IMR-90 (cell line): ENCODE results near the gene NCKAP5L. TPM values are rescaled to one million over a fixed set of nuclear protein-coding genes. Genes with fewer than 3 reads are reported as not detected.

ENCODE experiments used
- ATAC-seq: fragments of 200-7000 bp; cut with Tn5 transposase; 2 replicates; pipeline ENCODE4 v1.9.1; 2020; ENCODE audit warnings: low read depth, mild to moderate bottlenecking, moderate library complexity
- BruUV-seq: library from RNA; stranded (reverse); fragments of 400-500 nt; replicated peaks from 2 replicates; lab custom pipeline; 2021; lab: Mats Ljungman, UMichigan
- CTCF ChIA-PET: fragments of 300-600 bp; formaldehyde crosslinking; extraction: SDS; loops from one replicate; lab custom pipeline; 2021; ENCODE audit warnings: antibody characterized with exemption; lab: Yijun Ruan, JAX
- POLR2A ChIA-PET: fragments of 300-600 bp; sonication (Branson Sonifier 250); formaldehyde crosslinking; loops from one replicate; lab custom pipeline; 2022; ENCODE audit warnings: antibody characterized with exemption; ENCODE audit not compliant: unreplicated experiment; lab: Charles Lee
- DNase-seq: peaks from one replicate; pipeline ENCODE4 v3.0.0; 2013
- H2AFZ ChIP-seq: replicated peaks from 2 replicates; pipeline ENCODE3; 2013; ENCODE audit warnings: low read length, mild to moderate bottlenecking; ENCODE audit not compliant: poor library complexity
- H2AK5ac ChIP-seq: 2 replicates; pipeline ENCODE4 v1.6.1; 2013; ENCODE audit warnings: low read depth, low read length, inconsistent platforms
- H2AK9ac ChIP-seq: replicated peaks from 2 replicates; pipeline ENCODE3; 2013; ENCODE audit warnings: mild to moderate bottlenecking, low read depth, low read length, moderate library complexity; ENCODE audit not compliant: poor library complexity
- H2BK120ac ChIP-seq: 2 replicates; pipeline ENCODE4 v1.6.1; 2013; ENCODE audit warnings: low read depth, low read length, inconsistent platforms
- H2BK15ac ChIP-seq: 3 replicates; pipeline ENCODE4 v1.6.1; 2013; ENCODE audit warnings: low read depth, low read length, inconsistent platforms
- H2BK20ac ChIP-seq: 2 replicates; pipeline ENCODE4 v1.6.1; 2013; ENCODE audit warnings: low read depth, mild to moderate bottlenecking, inconsistent platforms, low read length, moderate library complexity
- H2BK5ac ChIP-seq: 2 replicates; pipeline ENCODE4 v1.6.1; 2013; ENCODE audit warnings: mild to moderate bottlenecking, low read depth, low read length, inconsistent platforms; ENCODE audit not compliant: poor library complexity, severe bottlenecking
- H3K14ac ChIP-seq: replicated peaks from 2 replicates; pipeline ENCODE4 v1.6.1; 2013; ENCODE audit warnings: low read depth, low read length, inconsistent platforms
- H3K18ac ChIP-seq: 2 replicates; pipeline ENCODE4 v1.6.1; 2013; ENCODE audit warnings: low read depth, low read length, control low read depth
- H3K23ac ChIP-seq: 2 replicates; pipeline ENCODE4 v1.6.1; 2013; ENCODE audit warnings: low read depth, low read length, inconsistent platforms
- H3K27ac ChIP-seq: 2 replicates; pipeline ENCODE4 v1.5.1; 2013; ENCODE audit warnings: mild to moderate bottlenecking, control low read depth, low read length; ENCODE audit not compliant: insufficient read depth
- H3K27me3 ChIP-seq: 2 replicates; pipeline ENCODE4 v1.6.1; 2013; ENCODE audit warnings: low read length; ENCODE audit not compliant: control insufficient read depth, insufficient read depth
- H3K36me3 ChIP-seq: 2 replicates; pipeline ENCODE4 v1.6.1; 2013; ENCODE audit warnings: low read length, mixed read lengths; ENCODE audit not compliant: control insufficient read depth, insufficient read depth
- H3K4ac ChIP-seq: 2 replicates; pipeline ENCODE4 v1.6.1; 2013; ENCODE audit warnings: low read depth, low read length, inconsistent platforms
- H3K4me1 ChIP-seq: 2 replicates; pipeline ENCODE4 v1.6.1; 2013; ENCODE audit warnings: low read length, mixed read lengths; ENCODE audit not compliant: control insufficient read depth, insufficient read depth
- H3K4me2 ChIP-seq: 2 replicates; pipeline ENCODE4 v1.6.1; 2013; ENCODE audit warnings: low read depth, mild to moderate bottlenecking, control low read depth, low read length, moderate library complexity
- H3K4me3 ChIP-seq: 2 replicates; pipeline ENCODE4 v1.5.1; 2013; ENCODE audit warnings: low read depth, mild to moderate bottlenecking, control low read depth, low read length, moderate library complexity; ENCODE audit not compliant: insufficient read depth
- H3K56ac ChIP-seq: 2 replicates; pipeline ENCODE4 v1.6.1; 2013; ENCODE audit warnings: low read length, inconsistent platforms; ENCODE audit not compliant: insufficient read depth; ENCODE audit errors: extremely low read depth
- H3K79me1 ChIP-seq, 2 experiments: 2 replicates each; pipeline ENCODE4 v1.6.1; 2013; ENCODE audit warnings: low read length in 2 of 2, inconsistent platforms in 1 of 2, low read depth in 1 of 2
- H3K9ac ChIP-seq: 2 replicates; pipeline ENCODE4 v1.6.1; 2013; ENCODE audit warnings: low read depth, low read length, control low read depth
- H3K9me1 ChIP-seq: 2 replicates; pipeline ENCODE4 v1.6.1; 2013; ENCODE audit warnings: low read length, inconsistent platforms; ENCODE audit not compliant: insufficient read depth
- H3K9me3 ChIP-seq: 2 replicates; pipeline ENCODE4 v1.6.1; 2013; ENCODE audit warnings: low read length; ENCODE audit not compliant: control insufficient read depth, insufficient read depth
- H4K20me1 ChIP-seq: 2 replicates; pipeline ENCODE4 v1.6.1; 2013; ENCODE audit warnings: low read length, inconsistent platforms; ENCODE audit not compliant: insufficient read depth
- H4K5ac ChIP-seq: 2 replicates; pipeline ENCODE4 v1.6.1; 2013; ENCODE audit warnings: mild to moderate bottlenecking, low read depth, low read length, control low read depth
- H4K8ac ChIP-seq, 2 experiments: 2 replicates each; pipeline ENCODE4 v1.6.1; 2013; ENCODE audit warnings: low read depth in 2 of 2, low read length in 2 of 2, control low read depth in 1 of 2, inconsistent platforms in 1 of 2
- H4K91ac ChIP-seq: 2 replicates; pipeline ENCODE4 v1.6.1; 2013; ENCODE audit warnings: low read depth, low read length, inconsistent platforms; ENCODE audit not compliant: insufficient read depth
- FOS ChIP-seq: fragments of 150-350 bp; IDR thresholded peaks from 2 replicates; pipeline ENCODE4 v1.6.1; 2016; ENCODE audit warnings: low read depth, low read length
- MAZ ChIP-seq: IDR thresholded peaks from 2 replicates; pipeline ENCODE4 v1.6.1; 2012; ENCODE audit warnings: low read depth, mild to moderate bottlenecking, low read length, improper control_type of control experiment, moderate library complexity, borderline replicate concordance
- USF2 ChIP-seq: fragments of 150-350 bp; IDR thresholded peaks from 2 replicates; pipeline ENCODE4 v1.6.1; 2017; ENCODE audit warnings: mild to moderate bottlenecking, antibody characterized with exemption, low read length, low read depth
- WGBS, 2 experiments: methylation state at CpG; one replicate each; pipeline versions ENCODE4 v1.1.5 to v1.1.7; 2013; ENCODE audit warnings: missing lambda C conversion rate in 2 of 2; ENCODE audit not compliant: insufficient read length in 1 of 2; ENCODE audit errors: extremely low coverage in 2 of 2; 5-methylcytosine and 5-hydroxymethylcytosine counted together
- dilution Hi-C: fragments of 300-500 bp; cut with HindIII; formaldehyde crosslinking; loops from one replicate; pipeline ENCODE4 v1.14.3; 2018; ENCODE audit warnings: low sequenced_read_pairs; ENCODE audit not compliant: unreplicated experiment
- in situ Hi-C: fragments of 300-500 bp; cut with MboI; formaldehyde crosslinking; loops from 3 replicates; pipeline ENCODE4 v1.14.3; 2019; ENCODE audit warnings: low sequenced_read_pairs, inconsistent platforms, mixed read lengths
- intact Hi-C: fragments of 100-400 bp; cut with micrococcal nuclease; formaldehyde crosslinking; loops from 2 replicates; pipeline ENCODE4 v1.10.0; 2022
- polyA plus RNA-seq, 3 experiments: library from polyadenylated mRNA; depleted of rRNA; stranded (reverse); fragments of >200 nt; gene quantifications; 2 replicates each; pipeline ENCODE4 v1.2.3, GENCODE V29; 2012; ENCODE audit warnings: low replicate concordance in 1 of 3
- total RNA-seq: library from RNA; depleted of rRNA; stranded (reverse); fragments of >200 nt; gene quantifications from 2 replicates; pipeline ENCODE4 v1.2.3, GENCODE V29; 2012

Gene NCKAP5L
- total and polyA plus RNA-seq, 2 of the 4 experiments (the other 2 are of a cell fraction): 6.1 to 14.4 TPM

- Histone ChIP-seq H4K91ac (peak overlapping the region; percentile 90), H3K23ac (peak overlapping the region; percentile 97), H3K4me2 (peak overlapping the region; percentile 93), H3K14ac (peak overlapping the region; percentile 92), H3K4me1 (peaks cover 28% of the 10 kb centered on the region), H2BK15ac (peak overlapping the region; percentile 79; the same call in 1 of the 3 replicates), H3K4ac (peak overlapping the region; percentile 90), H4K8ac (peak overlapping the region; percentile 62 to 86), H4K20me1 (peaks cover 52% of the 10 kb centered on the region), H4K5ac (peak overlapping the region; percentile 25), H2BK20ac (no peak overlapping the region), H2AK9ac (peak overlapping the region; percentile 90), H2AK5ac (peak overlapping the region; percentile 96), H3K9me3 (no peaks in the 10 kb centered on the region), H2BK120ac (peak overlapping the region; percentile 84), H3K27me3 (no peaks in the 10 kb centered on the region), H3K4me3 (peak overlapping the region; percentile 72), H3K18ac (peak overlapping the region; percentile 40; the same call in 1 of the 2 replicates), H3K56ac (peak overlapping the region; percentile 86), H3K27ac (peak overlapping the region; percentile 92), H3K79me1 (peaks cover 8 to 65% of the 10 kb centered on the region in 2 experiments; a peak in 3 of 4 replicates), H2AFZ (peak overlapping the region; percentile 91), H2BK5ac (peak overlapping the region; percentile 76), H3K9me1 (peaks cover 26% of the 10 kb centered on the region), H3K9ac (peak overlapping the region; percentile 91), H3K36me3 (no peaks in the 10 kb centered on the region; the same call in 1 of the 2 replicates)
- intact Hi-C loops (no loop called here), in situ Hi-C loops (no loop called here), dilution Hi-C loops (no loop called here)
- no TSS peak for BruUV-seq
- ChIA-PET CTCF (no interaction called here), POLR2A (interaction anchor here (1.0 kb wide), 1 partner anchor 43 kb away, joined by 3 read pairs; no protein-coding TSS in a partner anchor)
- DNase-seq (peak; percentile 46), ATAC-seq (peak; percentile 44)
- TF ChIP-seq USF2: 0 out of 2 replicates have a peak, but pooled peaks have one; percentile 2
- no peak for TF ChIP-seq FOS
- TF ChIP-seq MAZ: peak; percentile 52; the same call in 1 of the 2 replicates
- 0% methylated on average over 5 of the region's 38 CpGs; no CpG with 5 or more reads in 1 of the 2 experiments for WGBS, 2 experiments
Observed at GRCh38 chr12:49827401-49828099, 663 bp downstream of the NCKAP5L start.
